ENCODE results near the gene CHCHD3.
"Not testable (repeated sequence)": the region's sequence is repeated elsewhere in the genome, so short reads cannot be mapped to it uniquely, and the experiment has no call there.

The CHCHD3 gene

DNA sequence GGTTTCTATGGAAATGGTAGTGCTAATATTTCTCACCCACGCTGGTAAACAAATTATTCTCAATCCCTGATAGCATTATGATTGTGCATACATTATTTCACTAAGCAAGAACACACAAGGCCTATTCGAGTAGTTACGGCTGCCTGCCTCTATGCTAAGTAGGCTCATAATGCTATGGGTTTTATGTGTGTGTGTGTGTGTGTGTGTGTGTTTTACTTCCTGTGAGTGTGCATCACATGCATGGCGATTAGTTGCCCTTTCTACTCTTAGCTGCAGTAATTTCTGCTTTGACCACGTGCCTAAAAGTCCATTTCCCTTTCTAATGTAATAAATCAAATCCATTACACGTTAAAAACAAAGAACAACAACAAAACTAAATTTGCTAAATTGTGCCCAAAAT, 117.0 kb downstream of the CHCHD3 start:
- no peak for DNase-seq (ENCODE audit: low read depth in 4 of 4, low spot score in 1 of 4)

DNA sequence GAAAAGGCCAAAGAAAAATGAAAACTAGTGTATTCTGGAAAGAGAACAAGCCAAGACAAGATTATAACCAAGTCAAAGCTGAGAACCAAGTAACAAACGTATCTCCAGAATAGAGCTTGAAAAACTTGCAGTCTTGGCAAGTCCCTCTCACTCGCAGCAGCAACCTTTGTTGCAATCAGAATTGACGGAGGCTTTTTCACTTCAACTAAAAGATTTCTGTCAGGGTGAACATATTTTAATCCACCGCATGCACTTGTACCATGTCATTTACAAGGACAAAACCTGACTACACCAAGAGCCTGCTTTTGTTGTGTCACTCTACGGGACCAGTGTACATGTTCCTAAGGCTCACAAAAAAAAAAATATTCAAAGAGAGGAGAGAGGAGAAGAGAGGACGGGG, 122.0 kb downstream of the CHCHD3 start:
- no peak for DNase-seq (ENCODE audit: low read depth in 4 of 4, low spot score in 1 of 4)

DNA sequence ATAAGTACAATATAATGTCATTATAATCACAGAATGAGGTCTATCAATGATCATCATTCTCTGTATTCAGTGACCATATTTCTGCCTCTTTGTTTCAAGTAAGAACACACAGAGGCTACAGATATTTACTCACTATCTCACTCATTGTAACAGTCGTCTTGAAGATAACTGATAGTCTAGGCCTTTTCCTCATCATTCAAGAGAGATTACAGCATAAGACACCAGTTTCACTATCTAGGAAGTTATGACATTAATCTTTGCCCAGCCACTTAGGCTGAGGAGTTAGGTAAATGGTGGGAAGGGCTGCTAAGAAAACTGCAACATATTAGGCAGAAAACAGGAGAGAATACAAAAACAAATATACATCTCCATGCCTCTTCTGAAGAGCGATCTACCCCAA, 125.3 kb downstream of the CHCHD3 start:
- DNase-seq (ENCODE audit: low read depth in 4 of 4, low spot score in 1 of 4) = no peak

DNA sequence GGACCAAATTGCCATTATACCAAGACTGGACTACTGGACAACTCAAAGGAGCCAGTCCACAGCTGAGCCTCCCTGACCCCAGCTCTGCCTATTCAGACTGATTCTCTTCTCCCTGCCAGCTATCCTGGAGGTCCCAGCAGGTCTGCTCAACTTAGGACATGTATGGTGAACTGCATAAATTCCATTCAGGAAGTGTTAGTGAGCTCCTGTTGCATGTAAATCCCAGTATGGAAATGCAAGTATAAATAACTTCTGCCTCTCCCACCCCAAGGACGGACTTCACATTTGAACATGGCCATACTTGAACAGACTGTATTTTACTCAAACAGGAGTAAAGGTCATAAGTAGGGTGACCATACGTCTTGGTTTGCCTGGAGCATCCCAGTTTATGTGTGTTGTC, 128.4 kb downstream of the CHCHD3 start:
- no peak for DNase-seq (ENCODE audit: low read depth in 4 of 4, low spot score in 1 of 4)

DNA sequence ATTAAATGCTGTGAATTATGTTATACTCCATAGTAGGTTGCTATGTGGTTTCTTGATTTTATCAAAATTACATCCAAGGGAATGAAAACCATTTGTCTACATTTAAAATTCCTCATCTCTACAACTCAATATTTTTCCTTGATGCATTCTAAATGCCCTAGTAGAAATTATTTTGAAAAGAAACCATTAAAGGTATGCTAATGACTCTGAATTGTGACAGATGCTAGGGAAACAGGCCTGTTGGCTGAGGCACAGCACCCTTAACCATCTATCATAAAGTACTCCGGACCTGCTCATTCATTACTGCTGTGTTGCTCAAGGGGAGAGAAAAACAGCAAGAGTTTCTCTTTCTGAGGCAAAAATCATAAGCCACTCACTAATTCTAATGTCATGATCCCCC, 131.2 kb downstream of the CHCHD3 start:
- DNase-seq (ENCODE audit: low read depth in 4 of 4, low spot score in 1 of 4) = no peak

DNA sequence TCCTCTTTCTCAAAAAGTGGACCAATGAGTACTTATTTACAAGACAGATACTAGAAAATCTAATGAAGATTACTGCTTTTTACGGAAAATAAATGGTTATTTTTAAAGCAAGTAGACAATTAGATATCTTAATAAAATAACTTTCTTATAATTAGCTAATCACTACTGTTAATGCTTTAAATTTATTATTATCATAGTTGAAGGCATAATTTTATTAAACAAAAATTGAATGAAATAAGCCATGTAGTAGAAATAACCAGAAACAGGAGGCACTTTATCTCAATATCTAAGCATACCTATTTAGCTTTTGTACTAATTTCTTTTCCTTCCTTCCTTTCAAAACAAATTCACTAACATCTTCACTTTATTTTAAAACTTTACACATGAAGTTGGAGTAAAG, 134.9 kb downstream of the CHCHD3 start:
- DNase-seq (ENCODE audit: low read depth in 4 of 4, low spot score in 1 of 4) = no peak

DNA sequence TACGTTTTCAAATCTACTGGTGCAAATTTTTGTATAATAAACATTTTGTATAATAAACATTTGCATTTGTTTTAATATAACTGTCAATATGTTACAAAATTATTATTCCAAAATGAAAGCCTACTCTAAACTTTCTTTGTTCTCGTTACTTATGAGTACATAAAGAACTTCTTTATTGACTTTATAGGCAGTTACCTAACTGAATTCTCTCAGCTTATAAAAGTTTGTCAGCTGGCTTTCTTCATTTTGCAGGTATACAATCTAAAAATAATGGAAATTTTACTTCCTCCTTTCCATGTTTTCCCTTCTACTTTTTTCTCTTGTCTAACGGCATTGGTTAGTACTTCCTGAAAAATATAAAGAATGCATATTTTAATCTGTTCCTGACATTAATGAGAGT, 137.1 kb downstream of the CHCHD3 start:
- no peak for DNase-seq (ENCODE audit: low read depth in 4 of 4, low spot score in 1 of 4)

DNA sequence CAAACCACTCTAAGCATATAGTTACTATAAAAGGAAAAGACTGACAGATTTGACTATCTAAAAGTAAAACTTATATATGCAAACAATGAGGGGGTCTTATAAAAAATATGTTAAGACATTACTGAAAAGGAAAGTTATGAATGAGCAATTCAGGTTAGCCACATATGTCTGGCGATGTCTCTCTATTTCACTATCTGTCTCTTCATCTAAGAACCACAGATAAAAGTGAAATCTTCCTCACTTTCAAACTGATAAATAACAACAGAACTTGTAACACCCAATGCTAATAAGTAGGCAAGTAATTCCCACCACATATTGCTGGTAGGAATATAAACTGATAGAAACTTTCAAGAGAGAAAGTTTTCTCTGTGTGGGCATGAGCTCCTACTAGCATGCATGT, 138.2 kb downstream of the CHCHD3 start:
- DNase-seq (ENCODE audit: low read depth in 4 of 4, low spot score in 1 of 4) = no peak

DNA sequence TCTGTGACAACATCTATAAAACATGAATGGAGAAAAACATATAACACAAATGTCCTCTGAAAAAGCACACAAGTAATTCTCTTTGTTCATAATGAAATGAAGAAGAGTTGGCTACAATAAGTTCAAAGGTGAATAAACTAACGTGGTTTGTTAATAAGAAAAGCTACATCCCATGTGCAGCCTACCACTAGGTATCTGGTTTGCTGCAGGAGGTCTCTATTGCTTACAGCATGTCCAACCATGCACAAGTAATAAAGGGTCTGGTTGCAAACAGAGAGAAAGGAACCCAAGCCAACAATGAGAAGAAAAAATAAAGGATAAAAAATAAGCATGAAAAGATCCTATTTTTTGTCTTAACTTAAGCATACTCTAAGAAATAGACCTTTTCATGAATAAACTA, 139.2 kb downstream of the CHCHD3 start:
- no peak for DNase-seq (ENCODE audit: low read depth in 4 of 4, low spot score in 1 of 4)

DNA sequence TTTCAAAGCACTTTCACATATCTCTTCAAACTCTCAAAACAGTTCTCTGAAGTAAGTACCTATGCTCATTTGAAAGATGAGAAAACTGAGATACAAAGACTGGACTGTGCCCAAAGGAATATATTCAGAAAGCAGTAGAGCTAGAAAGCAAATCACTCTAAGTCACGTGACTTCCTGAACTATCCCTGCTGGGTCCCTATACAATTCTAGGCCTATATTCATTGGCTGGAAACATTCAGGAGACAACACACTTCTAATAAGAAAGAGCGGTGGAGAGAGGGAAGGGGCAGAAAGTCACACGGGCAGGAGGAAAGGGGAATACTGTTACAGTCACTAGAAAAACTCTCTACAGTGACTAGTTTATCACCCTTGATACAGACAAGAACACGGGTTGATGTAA, 140.0 kb downstream of the CHCHD3 start:
- DNase-seq (ENCODE audit: low read depth in 4 of 4, low spot score in 1 of 4) = no peak

DNA sequence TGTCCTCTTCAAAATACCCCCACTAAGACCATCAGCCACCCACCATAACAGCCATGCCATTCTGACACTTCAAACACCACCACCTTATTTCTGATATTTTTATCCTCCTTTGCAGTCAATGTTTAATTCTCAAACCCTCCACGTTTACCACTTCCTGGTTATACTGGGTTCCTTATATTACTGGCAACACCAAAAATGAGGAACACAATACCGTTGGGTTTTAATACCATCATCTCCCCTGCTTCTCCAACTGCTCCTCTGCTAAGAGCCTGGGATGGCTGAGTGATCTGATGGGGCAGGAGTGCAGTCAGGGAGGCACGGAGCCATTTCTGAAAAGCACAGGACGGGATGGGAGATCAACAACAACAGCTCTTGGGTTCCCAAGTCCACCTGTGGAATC, 140.5 kb downstream of the CHCHD3 start:
- no peak for DNase-seq (ENCODE audit: low read depth in 4 of 4, low spot score in 1 of 4)

DNA sequence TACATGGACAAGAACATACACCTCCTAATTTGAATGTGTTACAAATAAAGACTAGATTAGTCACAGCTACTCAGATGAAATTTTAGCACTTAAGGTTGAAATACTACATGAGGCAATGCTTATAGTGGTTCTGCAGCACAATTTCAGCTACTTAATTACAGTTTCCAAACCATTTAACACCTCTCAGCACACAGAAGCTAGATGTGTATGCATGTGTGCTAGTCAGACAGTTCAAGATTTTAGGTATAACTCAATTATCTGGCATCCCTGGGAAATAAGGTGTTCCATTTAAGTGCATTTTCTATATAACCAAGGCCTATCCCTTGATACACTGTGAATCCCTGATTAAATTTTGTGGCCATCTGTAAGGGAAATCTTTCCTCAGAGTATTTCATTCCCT, 141.8 kb downstream of the CHCHD3 start:
- DNase-seq (ENCODE audit: low read depth in 4 of 4, low spot score in 1 of 4) = no peak

DNA sequence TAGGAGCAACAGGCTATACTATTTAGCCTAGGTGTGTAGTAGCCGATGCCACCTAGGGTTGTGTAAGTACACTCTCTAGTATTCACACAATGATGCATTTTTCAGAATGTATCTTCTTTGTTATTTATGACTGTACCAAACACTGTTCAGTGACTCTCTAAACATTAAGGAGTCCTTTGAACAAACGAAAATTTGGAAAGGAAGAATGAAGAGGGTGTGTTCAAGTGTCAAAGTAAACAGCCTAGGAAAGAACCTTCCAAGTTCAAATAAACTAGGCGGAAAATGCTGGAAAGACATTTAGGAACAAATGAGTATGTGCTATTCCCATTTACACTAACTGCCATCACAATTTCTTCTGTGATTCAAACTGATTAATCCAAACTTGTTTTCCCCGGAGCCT, 142.4 kb downstream of the CHCHD3 start:
- DNase-seq (ENCODE audit: low read depth in 4 of 4, low spot score in 1 of 4) = no peak

DNA sequence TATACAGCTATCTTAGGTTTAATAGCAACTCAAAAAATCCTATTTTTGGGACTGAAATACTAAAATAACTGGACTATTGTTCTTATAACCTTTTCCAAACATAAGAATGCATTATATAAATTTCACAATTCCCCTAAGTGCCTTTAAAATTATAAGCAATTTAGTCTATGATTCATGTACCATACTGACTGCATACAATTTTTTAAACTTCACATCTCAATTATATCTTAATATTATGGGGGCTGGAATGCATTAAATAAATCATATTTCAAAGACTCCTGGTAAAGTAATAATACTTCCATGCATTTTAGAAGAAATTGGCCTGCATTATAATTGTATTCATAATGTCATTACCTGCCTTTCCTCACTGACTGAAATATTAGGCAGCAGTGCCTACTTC, 144.6 kb downstream of the CHCHD3 start:
- DNase-seq (ENCODE audit: low read depth in 4 of 4, low spot score in 1 of 4) = no peak

DNA sequence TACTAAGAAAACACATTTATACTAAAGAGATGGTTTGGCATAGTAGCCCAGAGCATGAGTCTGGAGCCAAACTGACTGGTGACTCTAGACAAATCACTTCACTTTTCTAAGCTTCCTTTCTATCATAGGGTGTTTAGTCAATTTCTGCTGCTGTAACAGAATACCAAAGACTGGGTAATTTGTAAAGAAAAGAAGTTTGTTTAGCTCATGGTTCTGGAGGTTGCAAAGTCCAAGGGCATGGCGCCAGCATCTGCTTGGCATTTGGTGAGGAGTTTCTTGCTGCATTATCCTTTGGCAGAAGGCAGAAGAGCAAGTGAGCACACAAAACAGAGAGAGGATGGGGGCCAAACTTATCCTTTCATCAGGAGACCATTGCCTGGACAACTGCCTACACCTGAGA, 146.3 kb downstream of the CHCHD3 start:
- DNase-seq (ENCODE audit: low read depth in 4 of 4, low spot score in 1 of 4) = no peak

DNA sequence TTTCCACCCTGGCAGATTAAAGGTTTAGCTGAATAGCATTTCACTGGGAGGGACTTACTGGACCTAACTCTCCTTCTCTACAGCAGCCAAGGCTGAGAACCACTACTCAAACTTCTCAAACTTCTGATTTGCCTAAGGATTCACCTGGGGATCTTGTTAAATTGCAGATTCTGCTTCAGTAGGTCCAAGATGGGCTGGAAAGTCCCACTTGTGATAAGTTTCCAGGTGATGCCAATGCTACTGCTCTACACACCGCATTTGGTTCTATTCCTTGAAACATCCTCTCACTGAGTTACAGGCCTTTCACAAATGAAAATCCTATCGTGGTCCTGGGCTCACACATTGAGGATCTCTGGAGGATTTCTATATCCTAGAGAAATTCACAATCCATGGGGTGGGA, 147.9 kb downstream of the CHCHD3 start:
- no peak for DNase-seq (ENCODE audit: low read depth in 4 of 4, low spot score in 1 of 4)

DNA sequence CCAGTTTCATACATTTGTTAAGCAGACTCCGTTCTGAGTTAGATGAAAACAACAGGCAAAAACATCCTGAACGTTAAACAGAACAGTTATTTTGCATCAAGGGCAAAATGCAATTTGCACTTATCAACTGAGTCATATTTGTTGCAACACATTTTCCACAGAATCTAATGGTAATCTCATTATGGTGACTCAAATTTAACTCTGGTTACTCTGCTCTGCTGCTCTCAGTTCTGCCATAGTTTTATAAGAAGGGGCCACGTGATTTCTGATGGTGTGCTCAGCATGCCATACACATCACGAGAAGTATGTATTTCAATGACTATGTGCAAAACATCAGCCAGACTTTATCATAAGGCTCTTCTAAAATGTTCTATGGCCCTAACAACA, 148.8 kb downstream of the CHCHD3 start:
- no peak for DNase-seq (ENCODE audit: low read depth in 4 of 4, low spot score in 1 of 4)

DNA sequence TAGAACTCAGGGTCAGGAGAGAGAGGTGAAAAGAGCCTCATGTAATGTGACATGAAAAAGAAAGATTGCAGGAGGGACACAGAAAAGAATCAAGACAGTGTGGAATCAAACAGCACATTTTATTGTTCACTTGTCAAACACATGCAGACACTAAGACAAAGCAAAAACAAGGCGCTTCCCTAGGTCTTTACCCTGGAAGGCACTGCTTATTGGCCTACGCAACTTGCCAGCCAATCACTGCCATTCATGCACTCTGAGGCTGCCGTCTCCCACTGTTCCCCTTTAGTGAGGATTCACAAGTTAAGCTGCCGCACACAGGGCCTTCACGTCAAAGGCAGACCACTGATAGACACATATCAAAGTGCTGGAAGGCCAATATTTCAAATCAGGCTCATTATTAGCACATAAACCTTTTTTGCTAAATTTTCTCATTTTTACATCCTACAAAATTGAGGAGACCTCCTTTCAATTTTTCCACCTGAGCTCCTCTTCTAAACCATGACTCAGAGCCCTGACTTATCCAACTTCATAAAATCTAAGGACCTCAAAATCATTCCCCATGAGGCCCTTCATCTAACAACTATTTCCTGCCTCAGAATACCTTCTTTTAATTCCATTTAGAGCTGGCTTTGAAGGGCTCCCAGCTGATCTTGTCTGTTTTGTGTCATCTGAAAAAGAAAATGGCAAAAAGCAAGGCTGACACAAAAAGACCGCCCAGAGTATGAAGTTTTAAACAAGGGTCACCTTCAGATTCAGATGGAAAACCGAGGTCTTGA, 149.4 kb downstream of the CHCHD3 start:
- no peak for DNase-seq (ENCODE audit: low read depth in 4 of 4, low spot score in 1 of 4)

DNA sequence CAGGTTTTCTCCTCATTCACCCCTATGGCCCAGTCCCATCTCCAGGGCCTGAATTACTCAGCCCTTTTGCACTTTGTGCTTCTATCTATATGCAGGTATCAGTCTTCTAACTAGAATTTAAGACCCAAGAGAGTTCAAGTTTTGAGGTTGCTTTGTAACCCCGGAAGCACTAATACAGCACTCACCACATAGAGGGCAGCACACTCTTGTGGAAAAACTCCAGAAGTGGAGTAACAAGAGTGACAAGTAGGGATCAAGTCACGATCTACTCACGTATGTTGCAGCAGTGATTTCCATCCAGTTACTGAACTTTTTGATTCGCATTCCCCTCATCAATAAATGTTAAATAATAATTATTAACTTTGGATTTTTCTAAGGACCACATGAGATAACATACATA, 151.0 kb downstream of the CHCHD3 start:
- no peak for DNase-seq (ENCODE audit: low read depth in 4 of 4, low spot score in 1 of 4)

DNA sequence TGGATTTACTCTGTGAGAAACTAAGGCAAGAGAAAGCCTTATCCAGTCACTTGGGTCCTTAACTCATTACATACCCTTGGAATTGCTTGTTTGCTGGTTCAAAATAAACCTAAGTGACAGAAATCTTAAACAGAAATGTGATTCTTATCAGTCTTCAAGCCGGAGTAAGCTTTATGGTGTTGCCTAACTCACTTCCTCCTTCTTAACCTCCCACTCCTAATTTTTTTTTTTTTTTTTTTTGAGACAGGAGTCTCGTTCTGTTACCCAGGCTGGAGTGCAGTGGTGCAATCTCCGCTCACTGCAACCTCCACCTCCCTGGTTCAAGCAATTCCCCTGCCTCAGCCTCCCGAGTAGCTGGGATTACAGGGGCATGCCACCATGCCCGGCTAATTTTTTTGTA, 151.9 kb downstream of the CHCHD3 start:
- DNase-seq (ENCODE audit: low read depth in 4 of 4, low spot score in 1 of 4) = not testable (repeated sequence)

DNA sequence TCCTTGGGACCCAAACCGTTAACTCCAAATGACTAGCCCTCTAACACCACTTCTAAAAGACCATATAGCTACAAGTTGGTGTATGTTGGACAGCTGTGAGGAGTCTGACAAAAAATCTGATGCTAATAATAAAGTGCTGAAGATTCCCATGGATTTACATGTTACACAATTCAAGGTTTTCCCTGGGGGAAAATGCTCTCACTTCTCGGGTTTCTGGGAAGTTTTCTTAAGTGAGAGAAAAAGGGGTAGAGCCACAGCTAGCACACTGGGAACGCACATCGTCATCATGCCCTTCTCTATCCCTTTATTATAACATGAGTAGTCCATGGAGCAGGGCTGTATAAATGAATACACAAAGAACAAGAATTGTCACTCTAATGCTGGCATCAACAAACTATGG, 162.1 kb downstream of the CHCHD3 start:
- DNase-seq (ENCODE audit: low read depth in 4 of 4, low spot score in 1 of 4) = no peak

DNA sequence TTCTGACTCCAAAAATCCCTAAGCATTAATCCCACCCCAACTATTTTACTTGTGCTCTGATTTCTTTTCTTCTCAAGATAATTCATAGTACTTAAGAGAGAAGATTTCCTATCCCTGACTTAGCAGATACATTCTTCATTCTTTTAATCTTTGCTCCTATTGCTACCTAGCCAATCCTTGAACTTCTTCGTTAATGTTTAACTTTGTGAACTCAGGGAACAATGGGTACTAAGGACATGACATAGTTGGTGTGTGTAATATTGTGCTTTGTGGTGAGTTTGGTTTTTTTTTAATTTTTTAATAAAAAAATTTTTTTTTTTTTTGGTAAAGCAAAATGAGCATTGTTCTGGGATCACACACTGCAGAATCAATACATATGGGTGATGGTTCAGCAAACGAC, 166.2 kb downstream of the CHCHD3 start:
- no peak for DNase-seq (ENCODE audit: low read depth in 4 of 4, low spot score in 1 of 4)

DNA sequence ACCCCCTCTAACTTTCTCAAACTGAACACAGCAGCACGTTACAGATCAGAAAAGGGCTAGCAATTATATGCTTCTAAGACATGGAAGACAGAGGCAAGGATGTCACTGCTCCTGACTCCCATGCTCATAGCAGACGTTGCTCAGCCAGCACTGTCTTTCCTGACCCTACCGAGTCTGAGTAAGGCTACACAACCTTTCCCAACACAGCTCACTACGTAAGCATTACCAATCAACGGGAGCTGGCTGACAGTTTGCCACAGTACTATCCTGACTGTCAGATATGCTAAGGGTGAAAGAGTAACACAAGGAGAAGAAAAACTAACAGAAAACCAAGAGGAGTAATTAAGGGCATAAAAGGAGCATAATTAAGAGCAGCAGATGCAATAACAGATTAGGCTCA, 171.2 kb downstream of the CHCHD3 start:
- DNase-seq (ENCODE audit: low read depth in 4 of 4, low spot score in 1 of 4) = no peak

Data from stimulated activated CD4-positive, alpha-beta T cell treated with anti-CD3 and anti-CD28 coated beads, Interleukin-1b, Interleukin-23, amount 100 ng/mL, for 24 hours (primary cell).